CD14-positive monocyte (primary cell): Measurements from ENCODE around the gene ZGPAT. TPM values are rescaled to one million over a fixed set of nuclear protein-coding genes. Genes with fewer than 3 reads are reported as not detected.

Experiments
- DNase-seq, 3 donors: peaks; one replicate each; pipeline ENCODE4 v3.0.0-alpha.2; 2011 to 2022
- H2AFZ ChIP-seq: 2 replicates; pipeline ENCODE4 v1.6.0; 2012; ENCODE audit warnings: mild to moderate bottlenecking, low read depth, low read length, inconsistent platforms; ENCODE audit not compliant: insufficient read depth, poor library complexity, severe bottlenecking
- H3K27ac ChIP-seq, 2 donors: 1 replicate in 1 of 2; 2 replicates in 1 of 2; pipeline ENCODE4 v1.5.1; 2012 to 2013; ENCODE audit warnings: low read length in 2 of 2, control low read depth in 1 of 2, inconsistent platforms in 1 of 2, low read depth in 1 of 2, mild to moderate bottlenecking in 1 of 2
- H3K27me3 ChIP-seq, 2 donors: one replicate each; pipeline versions ENCODE4 v1.6.0 to v1.6.1; 2011 to 2013; ENCODE audit warnings: low read length in 2 of 2; ENCODE audit not compliant: control insufficient read depth in 2 of 2, insufficient read depth in 2 of 2
- H3K36me3 ChIP-seq, 2 donors: replicated peaks in 1 of 2; 1 replicate in 1 of 2; 2 replicates in 1 of 2; pipeline versions ENCODE4 v1.5.1 to v1.6.1; 2012 to 2013; ENCODE audit warnings: low read length in 2 of 2, control low read depth in 1 of 2, inconsistent platforms in 1 of 2, mild to moderate bottlenecking in 1 of 2; ENCODE audit not compliant: insufficient read depth in 2 of 2, control insufficient read depth in 1 of 2
- H3K4me1 ChIP-seq, 2 donors: 1 replicate in 1 of 2; 2 replicates in 1 of 2; pipeline versions ENCODE4 v1.5.1 to v1.6.1; 2012 to 2013; ENCODE audit warnings: low read length in 2 of 2, control low read depth in 1 of 2, inconsistent platforms in 1 of 2, mild to moderate bottlenecking in 1 of 2, moderate library complexity in 1 of 2; ENCODE audit not compliant: insufficient read depth in 2 of 2, control insufficient read depth in 1 of 2
- H3K4me2 ChIP-seq: replicated peaks from 2 replicates; pipeline ENCODE3; 2012; ENCODE audit warnings: low read length, moderate library complexity, mild to moderate bottlenecking; ENCODE audit not compliant: poor library complexity, severe bottlenecking; ENCODE audit errors: extremely low read depth
- H3K4me3 ChIP-seq, 3 experiments: fragments of 200-600 bp in 1 of 3; sonication (generic) in 1 of 3; replicated peaks in 1 of 3; 1 replicate in 2 of 3; 2 replicates in 1 of 3; pipeline ENCODE4 v1.5.1; 2011 to 2013; ENCODE audit warnings: low read length in 3 of 3, mild to moderate bottlenecking in 3 of 3, control low read depth in 2 of 3, low read depth in 2 of 3, inconsistent platforms in 1 of 3, moderate library complexity in 1 of 3
- H3K79me2 ChIP-seq: 2 replicates; pipeline ENCODE4 v1.6.0; 2012; ENCODE audit warnings: mild to moderate bottlenecking, control low read depth, inconsistent platforms, low read length, moderate library complexity; ENCODE audit not compliant: insufficient read depth
- H3K9ac ChIP-seq: 2 replicates; pipeline ENCODE4 v1.6.0; 2017; ENCODE audit warnings: low read length, mild to moderate bottlenecking; ENCODE audit not compliant: insufficient read depth, poor library complexity, severe bottlenecking
- H3K9me3 ChIP-seq, 2 donors: replicated peaks in 1 of 2; 1 replicate in 1 of 2; 2 replicates in 1 of 2; pipeline versions ENCODE4 v1.5.1 to v1.6.1; 2012 to 2013; ENCODE audit warnings: low read length in 2 of 2, control low read depth in 1 of 2; ENCODE audit not compliant: control insufficient read depth in 1 of 2, insufficient read depth in 1 of 2
- H4K20me1 ChIP-seq: 2 replicates; pipeline ENCODE4 v1.6.0; 2012; ENCODE audit warnings: mild to moderate bottlenecking, low read length, control low read depth, moderate library complexity; ENCODE audit not compliant: insufficient read depth
- H3K27ac Mint-ChIP-seq, 7 donors: one replicate each; pipeline ENCODE4 v1.8.0; 2020; ENCODE audit warnings: mild to moderate bottlenecking in 7 of 7, mixed read lengths in 7 of 7, moderate library complexity in 6 of 7, inconsistent platforms in 2 of 7
- H3K27me3 Mint-ChIP-seq, 3 donors: one replicate each; pipeline ENCODE4 v1.8.0; 2021 to 2022; ENCODE audit warnings: low read depth in 3 of 3, mild to moderate bottlenecking in 3 of 3, mixed read lengths in 3 of 3, moderate library complexity in 3 of 3, inconsistent platforms in 1 of 3
- H3K36me3 Mint-ChIP-seq, 2 donors: one replicate each; pipeline ENCODE4 v1.8.0; 2020; ENCODE audit warnings: mixed read lengths in 2 of 2, inconsistent platforms in 1 of 2, mild to moderate bottlenecking in 1 of 2
- H3K4me1 Mint-ChIP-seq: one replicate; pipeline ENCODE4 v1.8.0; 2020; ENCODE audit warnings: mild to moderate bottlenecking, mixed read lengths
- H3K4me3 Mint-ChIP-seq, 2 donors: one replicate each; pipeline ENCODE4 v1.8.0; 2020; ENCODE audit warnings: mild to moderate bottlenecking in 2 of 2, mixed read lengths in 2 of 2, moderate library complexity in 1 of 2
- H3K9me3 Mint-ChIP-seq, 7 donors: one replicate each; pipeline ENCODE4 v1.8.0; 2020 to 2022; ENCODE audit warnings: mixed read lengths in 7 of 7, mild to moderate bottlenecking in 6 of 7, moderate library complexity in 6 of 7, inconsistent platforms in 2 of 7
- WGBS: methylation state at CpG from one replicate; pipeline ENCODE4 v1.1.5; 2013; ENCODE audit warnings: missing lambda C conversion rate; ENCODE audit not compliant: insufficient coverage; 5-methylcytosine and 5-hydroxymethylcytosine counted together
- intact Hi-C, 2 donors: fragments of 100-400 bp; cut with micrococcal nuclease; formaldehyde crosslinking; loops; one replicate each; pipeline versions ENCODE4 v1.15.0 to v1.15.1; 2023
- polyA plus RNA-seq, 3 donors: library from polyadenylated mRNA; depleted of rRNA in 1 of 3; unstranded in 2 of 3; stranded (reverse) in 1 of 3; fragments of 300-500 nt in 2 of 3; fragments of >200 nt in 1 of 3; fragmentation: Illumina TruSeq in 2 of 3; gene quantifications; 1 replicate in 2 of 3; 2 replicates in 1 of 3; pipeline ENCODE4 v1.2.3, GENCODE V29; 2012 to 2021
- TF ChIP-seq, protein P1 (sequence below): fragments of 200-600 bp; IDR thresholded peaks from one replicate; pipeline ENCODE4 v1.8.0; 2022; ENCODE audit warnings: antibody characterized with exemption, mild to moderate bottlenecking

ZGPAT gene
- polyA plus RNA-seq, 3 donors: 24.2 to 58.6 (median 28.3) TPM

DNA sequence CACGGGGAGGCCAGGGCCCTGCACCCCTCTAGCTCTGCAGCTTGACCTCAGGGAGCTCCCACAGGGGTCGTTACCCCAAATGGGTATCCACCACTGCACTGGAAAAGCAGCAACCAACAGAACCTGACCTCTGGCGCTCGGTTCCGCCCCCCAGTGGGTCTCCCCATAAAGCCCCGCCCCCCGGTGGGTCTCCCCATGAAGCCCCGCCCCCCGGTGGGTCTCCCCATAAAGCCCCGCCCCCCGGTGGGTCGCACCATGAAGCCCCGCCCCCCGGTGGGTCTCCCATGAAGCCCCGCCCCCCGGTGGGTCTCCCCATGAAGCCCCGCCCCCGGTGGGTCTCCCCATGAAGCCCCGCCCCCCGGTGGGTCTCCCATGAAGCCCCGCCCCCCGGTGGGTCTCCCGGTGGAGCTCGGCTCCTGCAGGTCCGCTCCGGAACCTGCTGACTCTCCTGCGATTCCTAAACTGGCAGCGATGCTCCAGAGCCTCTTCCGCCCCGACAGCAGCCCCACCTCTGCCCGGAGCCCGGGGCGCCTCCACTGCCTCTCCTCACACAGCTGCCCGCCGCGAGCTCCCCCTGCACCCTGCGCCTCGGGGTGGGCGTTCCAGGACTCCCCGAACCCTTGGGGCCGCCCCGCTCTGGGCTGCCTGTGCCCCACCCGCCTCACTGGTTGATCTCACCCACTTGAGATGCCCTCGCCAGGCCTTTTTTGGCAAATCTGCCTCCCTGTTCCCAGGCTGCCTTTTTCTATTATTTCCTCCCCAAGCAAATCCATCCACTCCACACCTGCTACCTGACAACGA is 43.8 kb downstream of the ZGPAT start:
- H2AFZ ChIP-seq: no peak overlapping the region
- no peak for DNase-seq
- Mint-ChIP-seq H3K36me3 (no peaks in the 10 kb centered on the region), H3K27ac (no peak overlapping the region), H3K4me1 (no peaks in the 10 kb centered on the region), H3K9me3 (no peaks in the 10 kb centered on the region), H3K27me3 (peaks cover 2 to 8% (median 2%) of the 10 kb centered on the region in 3 donors), H3K4me3 (no peak overlapping the region)
- WGBS: 92% methylated on average over 30 of the region's 45 CpGs
- no peaks in the 10 kb centered on the region for H3K79me2 ChIP-seq
- TF ChIP-seq, protein P1, sequence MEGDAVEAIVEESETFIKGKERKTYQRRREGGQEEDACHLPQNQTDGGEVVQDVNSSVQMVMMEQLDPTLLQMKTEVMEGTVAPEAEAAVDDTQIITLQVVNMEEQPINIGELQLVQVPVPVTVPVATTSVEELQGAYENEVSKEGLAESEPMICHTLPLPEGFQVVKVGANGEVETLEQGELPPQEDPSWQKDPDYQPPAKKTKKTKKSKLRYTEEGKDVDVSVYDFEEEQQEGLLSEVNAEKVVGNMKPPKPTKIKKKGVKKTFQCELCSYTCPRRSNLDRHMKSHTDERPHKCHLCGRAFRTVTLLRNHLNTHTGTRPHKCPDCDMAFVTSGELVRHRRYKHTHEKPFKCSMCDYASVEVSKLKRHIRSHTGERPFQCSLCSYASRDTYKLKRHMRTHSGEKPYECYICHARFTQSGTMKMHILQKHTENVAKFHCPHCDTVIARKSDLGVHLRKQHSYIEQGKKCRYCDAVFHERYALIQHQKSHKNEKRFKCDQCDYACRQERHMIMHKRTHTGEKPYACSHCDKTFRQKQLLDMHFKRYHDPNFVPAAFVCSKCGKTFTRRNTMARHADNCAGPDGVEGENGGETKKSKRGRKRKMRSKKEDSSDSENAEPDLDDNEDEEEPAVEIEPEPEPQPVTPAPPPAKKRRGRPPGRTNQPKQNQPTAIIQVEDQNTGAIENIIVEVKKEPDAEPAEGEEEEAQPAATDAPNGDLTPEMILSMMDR: no peak
- intact Hi-C loops: no loop called here
- H3K4me2 ChIP-seq: no peak overlapping the region
- no peak overlapping the region for H3K9ac ChIP-seq
- H3K27me3 ChIP-seq: no peaks in the 10 kb centered on the region
- H3K27ac ChIP-seq: no peak overlapping the region
- H4K20me1 ChIP-seq: no peaks in the 10 kb centered on the region
- H3K4me1 ChIP-seq: no peaks in the 10 kb centered on the region
- H3K9me3 ChIP-seq: no peaks in the 10 kb centered on the region
- no peak overlapping the region for H3K4me3 ChIP-seq
- H3K36me3 ChIP-seq: no peaks in the 10 kb centered on the region

DNA sequence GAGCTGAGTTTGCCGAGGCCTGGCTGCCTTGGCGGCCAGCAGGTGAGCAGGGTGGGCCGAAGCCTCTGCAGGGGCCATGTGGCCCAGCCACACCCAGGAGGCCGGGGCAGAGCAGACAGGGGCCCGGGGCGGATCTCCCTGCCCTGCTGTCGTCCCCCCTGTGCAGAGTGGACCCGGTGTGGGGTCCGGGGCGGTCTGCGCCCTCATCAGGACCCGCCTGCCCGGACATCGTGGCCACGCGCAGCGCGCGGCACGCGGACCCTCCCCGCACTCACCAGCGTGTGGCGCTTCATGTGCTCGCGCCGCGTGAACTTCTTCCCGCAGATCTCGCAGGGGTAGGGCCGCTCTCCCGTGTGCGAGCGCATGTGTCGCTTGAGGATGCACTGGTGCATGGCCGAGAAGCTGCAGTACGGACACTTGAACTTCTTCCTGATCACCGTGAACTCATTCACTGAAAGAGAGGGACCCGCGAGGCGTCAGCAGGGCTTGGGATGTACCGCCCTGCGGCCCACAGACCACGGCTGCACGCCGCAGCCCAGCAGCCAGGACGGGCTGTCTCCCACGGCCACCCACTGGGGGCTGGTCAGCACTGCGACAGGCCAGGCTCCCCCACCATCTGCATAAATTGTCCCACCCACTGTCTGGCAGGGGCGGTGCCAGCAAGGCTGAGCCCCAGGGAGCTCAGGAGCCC is 44.7 kb downstream of the ZGPAT start:
- no peaks in the 10 kb centered on the region for H3K4me1 Mint-ChIP-seq
- H2AFZ ChIP-seq: no peak overlapping the region

More for the DNA sequence above, 44.7 kb downstream of the ZGPAT start:
- TF ChIP-seq, protein P1: no peak
- H3K4me3 ChIP-seq: no peak overlapping the region
- H3K27me3 Mint-ChIP-seq: peaks cover 2 to 8% (median 3%) of the 10 kb centered on the region in 3 donors
- no peak overlapping the region for H3K27ac ChIP-seq
- H3K4me1 ChIP-seq: no peaks in the 10 kb centered on the region
- no peaks in the 10 kb centered on the region for H3K36me3 Mint-ChIP-seq
- WGBS: 97% methylated on average over 39 of the region's 50 CpGs
- H4K20me1 ChIP-seq: no peaks in the 10 kb centered on the region
- no peaks in the 10 kb centered on the region for H3K36me3 ChIP-seq
- no peak overlapping the region for H3K4me2 ChIP-seq
- no peaks in the 10 kb centered on the region for H3K27me3 ChIP-seq
- H3K79me2 ChIP-seq: no peaks in the 10 kb centered on the region
- no peak overlapping the region for H3K27ac Mint-ChIP-seq
- no peak overlapping the region for H3K9ac ChIP-seq
- no peaks in the 10 kb centered on the region for H3K9me3 ChIP-seq
- H3K9me3 Mint-ChIP-seq: no peaks in the 10 kb centered on the region
- no peak for DNase-seq
- no peak overlapping the region for H3K4me3 Mint-ChIP-seq
- intact Hi-C loops: no loop called here
